CD4-positive, alpha-beta T cell treated with Interleukin-4 for 4 hours (primary cell): ENCODE measurements around the gene SART3.

Experiments
- DNase-seq: peaks from one replicate; pipeline ENCODE4 v3.0.0-alpha.2; 2020

The SART3 gene

GRCh38 chr12:108483213-108484059 is 77.5 kb downstream of the SART3 start:
- DNase-seq: no peak

- no peak for DNase-seq
Measured at GRCh38 chr12:108482717-108483212, 78.2 kb downstream of the SART3 start.

GRCh38 chr12:108479364-108480070 is 81.5 kb downstream of the SART3 start:
- DNase-seq: no peak

- DNase-seq: no peak
Measured at GRCh38 chr12:108478611-108479206, 82.3 kb downstream of the SART3 start.

GRCh38 chr12:108477881-108478259 is 83.1 kb downstream of the SART3 start:
- DNase-seq: no peak

- DNase-seq: no peak
Measured at GRCh38 chr12:108477055-108477880, 83.7 kb downstream of the SART3 start.

GRCh38 chr12:108475396-108475795 is 85.6 kb downstream of the SART3 start:
- no peak for DNase-seq

- no peak for DNase-seq
Measured at GRCh38 chr12:108473400-108474055, 87.4 kb downstream of the SART3 start.
